H9 (cell line): ENCODE data around the gene NPAS1. TPM values are rescaled to one million over a fixed set of nuclear protein-coding genes. Genes with fewer than 3 reads are reported as not detected.

Experiments used
- DNase-seq: peaks from one replicate; pipeline ENCODE4 v3.0.0-alpha.2; 2017
- H2AFZ ChIP-seq: one replicate; pipeline ENCODE4 v1.6.1; 2013; ENCODE audit warnings: mild to moderate bottlenecking, low read length, control low read depth, moderate library complexity
- H2AK5ac ChIP-seq: 2 replicates; pipeline ENCODE4 v1.6.1; 2013; ENCODE audit warnings: low read length, control low read depth, mixed read lengths; ENCODE audit not compliant: insufficient read length
- H2BK120ac ChIP-seq: one replicate; pipeline ENCODE4 v1.6.1; 2013; ENCODE audit warnings: low read depth, mild to moderate bottlenecking, low read length, control low read depth, inconsistent platforms; ENCODE audit not compliant: poor library complexity, severe bottlenecking
- H2BK12ac ChIP-seq: 2 replicates; pipeline ENCODE4 v1.6.1; 2013; ENCODE audit warnings: low read length, control low read depth, mixed read lengths, low read depth; ENCODE audit not compliant: insufficient read length
- H2BK15ac ChIP-seq: 2 replicates; pipeline ENCODE4 v1.6.1; 2013; ENCODE audit warnings: low read depth, low read length, control low read depth
- H2BK20ac ChIP-seq: one replicate; pipeline ENCODE4 v1.6.1; 2013; ENCODE audit warnings: low read depth, mild to moderate bottlenecking, low read length, control low read depth, inconsistent platforms; ENCODE audit not compliant: poor library complexity, severe bottlenecking
- H2BK5ac ChIP-seq: 2 replicates; pipeline ENCODE4 v1.6.1; 2013; ENCODE audit warnings: low read length, control low read depth, mixed read lengths; ENCODE audit not compliant: insufficient read length
- H3K14ac ChIP-seq: 2 replicates; pipeline ENCODE4 v1.6.1; 2013; ENCODE audit warnings: low read length, control low read depth; ENCODE audit not compliant: insufficient read depth
- H3K18ac ChIP-seq: 2 replicates; pipeline ENCODE4 v1.6.1; 2013; ENCODE audit warnings: low read depth, mild to moderate bottlenecking, mixed read lengths, low read length, control low read depth; ENCODE audit not compliant: insufficient read length
- H3K23ac ChIP-seq: 2 replicates; pipeline ENCODE4 v1.6.1; 2013; ENCODE audit warnings: low read length, control low read depth, mixed read lengths, low read depth; ENCODE audit not compliant: insufficient read length
- H3K23me2 ChIP-seq: 2 replicates; pipeline ENCODE4 v1.6.1; 2013; ENCODE audit warnings: low read depth, mild to moderate bottlenecking, mixed read lengths, low read length, control low read depth; ENCODE audit not compliant: insufficient read length, poor library complexity, severe bottlenecking
- H3K27ac ChIP-seq: 2 replicates; pipeline ENCODE4 v1.5.1; 2013; ENCODE audit warnings: low read length, control low read depth, mixed read lengths, low read depth; ENCODE audit not compliant: insufficient read length
- H3K27me3 ChIP-seq: 2 replicates; pipeline ENCODE4 v1.6.1; 2013; ENCODE audit warnings: low read length, control low read depth, inconsistent platforms; ENCODE audit not compliant: insufficient read depth
- H3K4ac ChIP-seq: 2 replicates; pipeline ENCODE4 v1.6.1; 2013; ENCODE audit warnings: low read depth, mild to moderate bottlenecking, control low read depth, inconsistent platforms, low read length, moderate library complexity
- H3K4me1 ChIP-seq: 2 replicates; pipeline ENCODE4 v1.6.1; 2013; ENCODE audit warnings: low read length, control low read depth, inconsistent platforms; ENCODE audit not compliant: insufficient read depth
- H3K4me2 ChIP-seq: 2 replicates; pipeline ENCODE4 v1.6.1; 2013; ENCODE audit warnings: low read length, control low read depth, mixed read lengths; ENCODE audit not compliant: insufficient read length, insufficient read depth
- H3K56ac ChIP-seq: 2 replicates; pipeline ENCODE4 v1.6.1; 2013; ENCODE audit warnings: low read depth, mild to moderate bottlenecking, mixed read lengths, low read length, control low read depth; ENCODE audit not compliant: insufficient read length
- H3K79me1 ChIP-seq: 2 replicates; pipeline ENCODE4 v1.6.1; 2013; ENCODE audit warnings: low read depth, mild to moderate bottlenecking, moderate library complexity, low read length, control low read depth, inconsistent platforms; ENCODE audit not compliant: insufficient read depth, poor library complexity, severe bottlenecking
- H3K79me2 ChIP-seq: 2 replicates; pipeline ENCODE4 v1.6.1; 2013; ENCODE audit warnings: low read length, control low read depth, inconsistent platforms; ENCODE audit not compliant: insufficient read depth
- H3K9ac ChIP-seq: 2 replicates; pipeline ENCODE4 v1.6.1; 2013; ENCODE audit warnings: low read length, control low read depth, mixed read lengths; ENCODE audit not compliant: insufficient read length; ENCODE audit errors: extremely low read depth
- H3K9me3 ChIP-seq: one replicate; pipeline ENCODE4 v1.6.1; 2013; ENCODE audit warnings: low read depth, low read length, inconsistent platforms; ENCODE audit not compliant: control insufficient read depth
- H3T11ph ChIP-seq: one replicate; pipeline ENCODE4 v1.6.1; 2013; ENCODE audit warnings: mild to moderate bottlenecking, low read length, control low read depth, inconsistent platforms
- H4K20me1 ChIP-seq: one replicate; pipeline ENCODE4 v1.6.1; 2013; ENCODE audit not compliant: control insufficient read depth, insufficient read length, insufficient read depth
- H4K5ac ChIP-seq: 2 replicates; pipeline ENCODE4 v1.6.1; 2013; ENCODE audit warnings: low read depth, mild to moderate bottlenecking, mixed read lengths, low read length, control low read depth; ENCODE audit not compliant: insufficient read length
- H4K8ac ChIP-seq: replicated peaks from 2 replicates; pipeline ENCODE4 v1.6.1; 2013; ENCODE audit warnings: low read length, control low read depth, mixed read lengths, low read depth; ENCODE audit not compliant: insufficient read length
- H4K91ac ChIP-seq: 2 replicates; pipeline ENCODE4 v1.6.1; 2013; ENCODE audit warnings: low read depth, mild to moderate bottlenecking, moderate library complexity, mixed read lengths, low read length, control low read depth; ENCODE audit not compliant: insufficient read length
- H3K27ac Mint-ChIP-seq, 3 experiments: 2 replicates in 2 of 3; 3 replicates in 1 of 3; pipeline ENCODE4 v1.8.0; 2020 to 2021; ENCODE audit warnings: mixed read lengths in 3 of 3, mild to moderate bottlenecking in 1 of 3, moderate library complexity in 1 of 3
- H3K27me3 Mint-ChIP-seq: 2 replicates; pipeline ENCODE4 v1.8.0; 2021; ENCODE audit warnings: low read depth, mild to moderate bottlenecking, moderate library complexity, mixed read lengths
- H3K36me3 Mint-ChIP-seq, 3 experiments: 2 replicates in 2 of 3; 3 replicates in 1 of 3; pipeline ENCODE4 v1.8.0; 2020 to 2021; ENCODE audit warnings: low read depth in 3 of 3, mixed read lengths in 3 of 3; ENCODE audit not compliant: insufficient read depth in 1 of 3
- H3K4me1 Mint-ChIP-seq, 2 experiments: 2 replicates each; pipeline ENCODE4 v1.8.0; 2020; ENCODE audit warnings: mixed read lengths in 2 of 2
- H3K4me3 Mint-ChIP-seq, 2 experiments: 2 replicates in 1 of 2; 3 replicates in 1 of 2; pipeline ENCODE4 v1.8.0; 2020 to 2021; ENCODE audit warnings: mild to moderate bottlenecking in 2 of 2, mixed read lengths in 2 of 2, moderate library complexity in 1 of 2
- H3K9me3 Mint-ChIP-seq, 2 experiments: 2 replicates in 1 of 2; 3 replicates in 1 of 2; pipeline ENCODE4 v1.8.0; 2020; ENCODE audit warnings: mild to moderate bottlenecking in 2 of 2, mixed read lengths in 2 of 2, moderate library complexity in 1 of 2
- WGBS: extraction: QIAGEN DNeasy Blood & Tissue Kit; methylation state at CpG from one replicate; pipeline ENCODE4 v1.1.7; 2013; ENCODE audit warnings: missing lambda C conversion rate, low lambda C conversion rate, mixed read lengths; ENCODE audit not compliant: insufficient read length; ENCODE audit errors: extremely low coverage; 5-methylcytosine and 5-hydroxymethylcytosine counted together
- total RNA-seq: library from RNA; stranded (reverse); gene quantifications from 2 replicates; pipeline ENCODE4 v1.2.1, GENCODE V29; 2021
- TF ChIP-seq, protein P1 (sequence below): fragments of 200-600 bp; sonication (generic); conservative IDR thresholded peaks from 3 replicates; pipeline ENCODE4 v1.8.0; 2021; ENCODE audit warnings: antibody characterized with exemption, mild to moderate bottlenecking

The NPAS1 gene
- total RNA-seq, 1 experiment from 2014 or later: 17.8 TPM

DNA sequence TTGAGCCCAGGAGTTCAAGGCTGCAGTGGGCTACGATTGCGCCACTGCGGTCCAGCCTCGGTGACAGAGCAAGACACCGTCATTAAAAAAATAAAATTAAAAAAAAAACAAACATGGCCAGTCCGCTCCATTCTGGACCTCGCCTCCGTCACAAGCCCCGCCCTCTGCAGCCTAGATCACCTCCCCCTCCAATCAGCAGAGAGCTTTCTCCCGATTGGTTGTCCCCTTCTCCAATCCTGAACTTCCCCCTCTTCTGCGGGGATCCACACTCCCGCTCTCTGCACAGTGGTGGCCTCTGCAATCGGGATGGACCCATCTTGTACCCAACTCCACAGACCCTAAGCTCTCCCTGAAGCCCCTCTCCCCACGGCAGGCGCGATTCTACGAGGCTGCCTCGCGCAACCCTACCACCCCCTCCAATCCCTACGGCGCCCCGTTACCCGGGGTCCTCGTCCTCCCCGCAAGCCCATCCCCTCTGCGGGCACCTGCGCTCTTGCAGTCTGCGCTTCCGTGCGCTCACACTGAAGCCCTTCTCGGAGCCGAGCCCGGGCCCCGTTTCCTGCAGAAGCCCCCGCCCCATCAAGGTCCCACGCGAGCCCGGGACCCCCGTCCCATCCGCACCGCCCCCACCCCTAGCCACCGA lies 28.2 kb downstream of the NPAS1 start:
- Histone ChIP-seq H2AFZ (no peak overlapping the region), H3K23me2 (peaks cover 3% of the 10 kb centered on the region), H4K91ac (no peak overlapping the region), H3K9me3 (no peaks in the 10 kb centered on the region), H3K14ac (no peak overlapping the region), H3K56ac (no peak overlapping the region), H2BK5ac (no peak overlapping the region), H3K4ac (no peak overlapping the region), H3T11ph (no peak overlapping the region), H3K27me3 (no peaks in the 10 kb centered on the region), H2BK15ac (no peak overlapping the region), H2BK12ac (no peak overlapping the region), H4K5ac (no peak overlapping the region), H3K9ac (no peak overlapping the region), H3K4me2 (peak overlapping the region; percentile 55), H3K27ac (no peak overlapping the region), H3K79me2 (no peaks in the 10 kb centered on the region), H4K20me1 (no peaks in the 10 kb centered on the region), H3K18ac (no peak overlapping the region), H4K8ac (no peak overlapping the region), H3K23ac (no peak overlapping the region), H2AK5ac (no peak overlapping the region), H2BK120ac (no peak overlapping the region), H3K79me1 (peaks cover 7% of the 10 kb centered on the region), H3K4me1 (peaks cover 4% of the 10 kb centered on the region; the same call in 1 of the 2 replicates), H2BK20ac (no peak overlapping the region)
- Mint-ChIP-seq H3K4me3 (peak overlapping the region; percentile 99 to 100), H3K36me3 (no peaks in the 10 kb centered on the region; a peak in 3 of 7 replicates), H3K27ac (peak overlapping the region in 2 of 3 experiments; percentile 98; a peak in 4 of 7 replicates), H3K9me3 (no peaks in the 10 kb centered on the region; a peak in 1 of 5 replicates), H3K4me1 (peaks cover 11 to 21% of the 10 kb centered on the region in 2 experiments), H3K27me3 (peaks cover 1% of the 10 kb centered on the region; the same call in 1 of the 2 replicates)
- TF ChIP-seq, protein P1, sequence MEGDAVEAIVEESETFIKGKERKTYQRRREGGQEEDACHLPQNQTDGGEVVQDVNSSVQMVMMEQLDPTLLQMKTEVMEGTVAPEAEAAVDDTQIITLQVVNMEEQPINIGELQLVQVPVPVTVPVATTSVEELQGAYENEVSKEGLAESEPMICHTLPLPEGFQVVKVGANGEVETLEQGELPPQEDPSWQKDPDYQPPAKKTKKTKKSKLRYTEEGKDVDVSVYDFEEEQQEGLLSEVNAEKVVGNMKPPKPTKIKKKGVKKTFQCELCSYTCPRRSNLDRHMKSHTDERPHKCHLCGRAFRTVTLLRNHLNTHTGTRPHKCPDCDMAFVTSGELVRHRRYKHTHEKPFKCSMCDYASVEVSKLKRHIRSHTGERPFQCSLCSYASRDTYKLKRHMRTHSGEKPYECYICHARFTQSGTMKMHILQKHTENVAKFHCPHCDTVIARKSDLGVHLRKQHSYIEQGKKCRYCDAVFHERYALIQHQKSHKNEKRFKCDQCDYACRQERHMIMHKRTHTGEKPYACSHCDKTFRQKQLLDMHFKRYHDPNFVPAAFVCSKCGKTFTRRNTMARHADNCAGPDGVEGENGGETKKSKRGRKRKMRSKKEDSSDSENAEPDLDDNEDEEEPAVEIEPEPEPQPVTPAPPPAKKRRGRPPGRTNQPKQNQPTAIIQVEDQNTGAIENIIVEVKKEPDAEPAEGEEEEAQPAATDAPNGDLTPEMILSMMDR: no peak
- no CpG with 5 or more reads among the region's 42 CpGs for WGBS
- DNase-seq: peak; percentile 92
